Bronchial epithelial cell (primary cell): ENCODE data around the gene CBX2. TPM values are rescaled to one million over a fixed set of nuclear protein-coding genes. Genes with fewer than 3 reads are reported as not detected.
A peak's percentile ranks its signal among the peaks of the same experiment; 100 is the strongest.

ENCODE experiments used
- DNase-seq: peaks from one replicate; pipeline ENCODE4 v3.0.0-alpha.2; 2010; ENCODE audit warnings: low read depth
- FAIRE-seq: peaks from 2 replicates; lab custom pipeline; 2011; peaks lifted over from hg19 to GRCh38; lab: Jason Lieb, UNC
- H3K27me3 ChIP-seq: 2 replicates; pipeline ENCODE4 v1.5.1; 2011; ENCODE audit warnings: low read length; ENCODE audit not compliant: control insufficient read depth, insufficient read depth
- H3K36me3 ChIP-seq: 2 replicates; pipeline ENCODE4 v1.5.1; 2011; ENCODE audit warnings: low read length; ENCODE audit not compliant: control insufficient read depth, insufficient read depth
- H3K4me3 ChIP-seq: 2 replicates; pipeline ENCODE4 v1.5.1; 2011; ENCODE audit warnings: mild to moderate bottlenecking, low read depth, low read length, control low read depth
- CTCF ChIP-seq: IDR thresholded peaks from 2 replicates; pipeline ENCODE4 v1.5.1; 2011; ENCODE audit warnings: mild to moderate bottlenecking, moderate library complexity, low read length, control low read depth, inconsistent platforms; ENCODE audit not compliant: insufficient read depth, severe bottlenecking
- total RNA-seq: library from RNA; depleted of rRNA; stranded (reverse); fragments of >200 nt; gene quantifications from 2 replicates; pipeline ENCODE4 v1.2.1, GENCODE V29; 2014

The CBX2 gene
- total RNA-seq, 1 donor from 2014 or later = 1.1 TPM

GRCh38 chr17:79814974-79815835, 37.3 kb downstream of the CBX2 start:
- Histone ChIP-seq H3K27me3 (peaks cover 41% of the 10 kb centered on the region), H3K4me3 (peak overlapping the region; percentile 30), H3K36me3 (no peaks in the 10 kb centered on the region)
- no peak for TF ChIP-seq CTCF
- no peak for DNase-seq
- no peak for FAIRE-seq

- no peak for DNase-seq
- no peak for FAIRE-seq
- Histone ChIP-seq H3K4me3 (no peak overlapping the region), H3K36me3 (no peaks in the 10 kb centered on the region), H3K27me3 (peaks cover 37% of the 10 kb centered on the region)
- no peak for TF ChIP-seq CTCF
Measured at GRCh38 chr17:79815836-79816461, 38.0 kb downstream of the CBX2 start.

- DNase-seq (no peak), FAIRE-seq (no peak)
- H3K27me3 ChIP-seq = peaks cover 18% of the 10 kb centered on the region
- TF ChIP-seq CTCF = no peak
- H3K4me3 ChIP-seq = no peak overlapping the region
- no peaks in the 10 kb centered on the region for H3K36me3 ChIP-seq
Measured at GRCh38 chr17:79818026-79818758, 40.2 kb downstream of the CBX2 start.

GRCh38 chr17:79819085-79819484, 41.1 kb downstream of the CBX2 start:
- no peak overlapping the region for H3K4me3 ChIP-seq
- FAIRE-seq (no peak), DNase-seq (no peak)
- peaks cover 18% of the 10 kb centered on the region for H3K27me3 ChIP-seq
- no peaks in the 10 kb centered on the region for H3K36me3 ChIP-seq
- TF ChIP-seq CTCF = no peak

- Histone ChIP-seq H3K27me3 (peaks cover 16% of the 10 kb centered on the region), H3K4me3 (no peak overlapping the region), H3K36me3 (no peaks in the 10 kb centered on the region)
- no peak for TF ChIP-seq CTCF
- DNase-seq = no peak
- no peak for FAIRE-seq
Measured at GRCh38 chr17:79819534-79820276, 41.8 kb downstream of the CBX2 start.
